ENCODE measurements around the gene BRINP1. TPM values are rescaled to one million over a fixed set of nuclear protein-coding genes. Genes with fewer than 3 reads are reported as not detected.

The BRINP1 gene
- total and polyA plus RNA-seq, 2 of the 8 experiments (the other 6 are each of a cell fraction or from before 2014, with no cell fraction given), result 19.5 to 20.5 TPM

GRCh38 chr9:119167876-119168275 is 201.4 kb downstream of the BRINP1 start (continued):
- TF ChIP-seq, protein P1, sequence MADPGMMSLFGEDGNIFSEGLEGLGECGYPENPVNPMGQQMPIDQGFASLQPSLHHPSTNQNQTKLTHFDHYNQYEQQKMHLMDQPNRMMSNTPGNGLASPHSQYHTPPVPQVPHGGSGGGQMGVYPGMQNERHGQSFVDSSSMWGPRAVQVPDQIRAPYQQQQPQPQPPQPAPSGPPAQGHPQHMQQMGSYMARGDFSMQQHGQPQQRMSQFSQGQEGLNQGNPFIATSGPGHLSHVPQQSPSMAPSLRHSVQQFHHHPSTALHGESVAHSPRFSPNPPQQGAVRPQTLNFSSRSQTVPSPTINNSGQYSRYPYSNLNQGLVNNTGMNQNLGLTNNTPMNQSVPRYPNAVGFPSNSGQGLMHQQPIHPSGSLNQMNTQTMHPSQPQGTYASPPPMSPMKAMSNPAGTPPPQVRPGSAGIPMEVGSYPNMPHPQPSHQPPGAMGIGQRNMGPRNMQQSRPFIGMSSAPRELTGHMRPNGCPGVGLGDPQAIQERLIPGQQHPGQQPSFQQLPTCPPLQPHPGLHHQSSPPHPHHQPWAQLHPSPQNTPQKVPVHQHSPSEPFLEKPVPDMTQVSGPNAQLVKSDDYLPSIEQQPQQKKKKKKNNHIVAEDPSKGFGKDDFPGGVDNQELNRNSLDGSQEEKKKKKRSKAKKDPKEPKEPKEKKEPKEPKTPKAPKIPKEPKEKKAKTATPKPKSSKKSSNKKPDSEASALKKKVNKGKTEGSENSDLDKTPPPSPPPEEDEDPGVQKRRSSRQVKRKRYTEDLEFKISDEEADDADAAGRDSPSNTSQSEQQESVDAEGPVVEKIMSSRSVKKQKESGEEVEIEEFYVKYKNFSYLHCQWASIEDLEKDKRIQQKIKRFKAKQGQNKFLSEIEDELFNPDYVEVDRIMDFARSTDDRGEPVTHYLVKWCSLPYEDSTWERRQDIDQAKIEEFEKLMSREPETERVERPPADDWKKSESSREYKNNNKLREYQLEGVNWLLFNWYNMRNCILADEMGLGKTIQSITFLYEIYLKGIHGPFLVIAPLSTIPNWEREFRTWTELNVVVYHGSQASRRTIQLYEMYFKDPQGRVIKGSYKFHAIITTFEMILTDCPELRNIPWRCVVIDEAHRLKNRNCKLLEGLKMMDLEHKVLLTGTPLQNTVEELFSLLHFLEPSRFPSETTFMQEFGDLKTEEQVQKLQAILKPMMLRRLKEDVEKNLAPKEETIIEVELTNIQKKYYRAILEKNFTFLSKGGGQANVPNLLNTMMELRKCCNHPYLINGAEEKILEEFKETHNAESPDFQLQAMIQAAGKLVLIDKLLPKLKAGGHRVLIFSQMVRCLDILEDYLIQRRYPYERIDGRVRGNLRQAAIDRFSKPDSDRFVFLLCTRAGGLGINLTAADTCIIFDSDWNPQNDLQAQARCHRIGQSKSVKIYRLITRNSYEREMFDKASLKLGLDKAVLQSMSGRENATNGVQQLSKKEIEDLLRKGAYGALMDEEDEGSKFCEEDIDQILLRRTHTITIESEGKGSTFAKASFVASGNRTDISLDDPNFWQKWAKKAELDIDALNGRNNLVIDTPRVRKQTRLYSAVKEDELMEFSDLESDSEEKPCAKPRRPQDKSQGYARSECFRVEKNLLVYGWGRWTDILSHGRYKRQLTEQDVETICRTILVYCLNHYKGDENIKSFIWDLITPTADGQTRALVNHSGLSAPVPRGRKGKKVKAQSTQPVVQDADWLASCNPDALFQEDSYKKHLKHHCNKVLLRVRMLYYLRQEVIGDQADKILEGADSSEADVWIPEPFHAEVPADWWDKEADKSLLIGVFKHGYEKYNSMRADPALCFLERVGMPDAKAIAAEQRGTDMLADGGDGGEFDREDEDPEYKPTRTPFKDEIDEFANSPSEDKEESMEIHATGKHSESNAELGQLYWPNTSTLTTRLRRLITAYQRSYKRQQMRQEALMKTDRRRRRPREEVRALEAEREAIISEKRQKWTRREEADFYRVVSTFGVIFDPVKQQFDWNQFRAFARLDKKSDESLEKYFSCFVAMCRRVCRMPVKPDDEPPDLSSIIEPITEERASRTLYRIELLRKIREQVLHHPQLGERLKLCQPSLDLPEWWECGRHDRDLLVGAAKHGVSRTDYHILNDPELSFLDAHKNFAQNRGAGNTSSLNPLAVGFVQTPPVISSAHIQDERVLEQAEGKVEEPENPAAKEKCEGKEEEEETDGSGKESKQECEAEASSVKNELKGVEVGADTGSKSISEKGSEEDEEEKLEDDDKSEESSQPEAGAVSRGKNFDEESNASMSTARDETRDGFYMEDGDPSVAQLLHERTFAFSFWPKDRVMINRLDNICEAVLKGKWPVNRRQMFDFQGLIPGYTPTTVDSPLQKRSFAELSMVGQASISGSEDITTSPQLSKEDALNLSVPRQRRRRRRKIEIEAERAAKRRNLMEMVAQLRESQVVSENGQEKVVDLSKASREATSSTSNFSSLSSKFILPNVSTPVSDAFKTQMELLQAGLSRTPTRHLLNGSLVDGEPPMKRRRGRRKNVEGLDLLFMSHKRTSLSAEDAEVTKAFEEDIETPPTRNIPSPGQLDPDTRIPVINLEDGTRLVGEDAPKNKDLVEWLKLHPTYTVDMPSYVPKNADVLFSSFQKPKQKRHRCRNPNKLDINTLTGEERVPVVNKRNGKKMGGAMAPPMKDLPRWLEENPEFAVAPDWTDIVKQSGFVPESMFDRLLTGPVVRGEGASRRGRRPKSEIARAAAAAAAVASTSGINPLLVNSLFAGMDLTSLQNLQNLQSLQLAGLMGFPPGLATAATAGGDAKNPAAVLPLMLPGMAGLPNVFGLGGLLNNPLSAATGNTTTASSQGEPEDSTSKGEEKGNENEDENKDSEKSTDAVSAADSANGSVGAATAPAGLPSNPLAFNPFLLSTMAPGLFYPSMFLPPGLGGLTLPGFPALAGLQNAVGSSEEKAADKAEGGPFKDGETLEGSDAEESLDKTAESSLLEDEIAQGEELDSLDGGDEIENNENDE (IDR thresholded peaks at IDR 0.05; ENCODE audit: insufficient replicate concordance, low read length), result no peak
- TF ChIP-seq KDM4A (IDR thresholded peaks at IDR 0.05; ENCODE audit: low read depth, low read length, severe bottlenecking) (no peak), E2F6 (IDR thresholded peaks at IDR 0.05) (no peak), SIRT6 (IDR thresholded peaks at IDR 0.05; ENCODE audit: low read length) (no peak), ASH2L (IDR thresholded peaks at IDR 0.05; ENCODE audit: low read length) (no peak), POU5F1 (IDR thresholded peaks at IDR 0.05; ENCODE audit: low read depth, low read length) (no peak), SP4 (IDR thresholded peaks at IDR 0.05; ENCODE audit: low read length) (no peak)
- TF ChIP-seq, protein P2, sequence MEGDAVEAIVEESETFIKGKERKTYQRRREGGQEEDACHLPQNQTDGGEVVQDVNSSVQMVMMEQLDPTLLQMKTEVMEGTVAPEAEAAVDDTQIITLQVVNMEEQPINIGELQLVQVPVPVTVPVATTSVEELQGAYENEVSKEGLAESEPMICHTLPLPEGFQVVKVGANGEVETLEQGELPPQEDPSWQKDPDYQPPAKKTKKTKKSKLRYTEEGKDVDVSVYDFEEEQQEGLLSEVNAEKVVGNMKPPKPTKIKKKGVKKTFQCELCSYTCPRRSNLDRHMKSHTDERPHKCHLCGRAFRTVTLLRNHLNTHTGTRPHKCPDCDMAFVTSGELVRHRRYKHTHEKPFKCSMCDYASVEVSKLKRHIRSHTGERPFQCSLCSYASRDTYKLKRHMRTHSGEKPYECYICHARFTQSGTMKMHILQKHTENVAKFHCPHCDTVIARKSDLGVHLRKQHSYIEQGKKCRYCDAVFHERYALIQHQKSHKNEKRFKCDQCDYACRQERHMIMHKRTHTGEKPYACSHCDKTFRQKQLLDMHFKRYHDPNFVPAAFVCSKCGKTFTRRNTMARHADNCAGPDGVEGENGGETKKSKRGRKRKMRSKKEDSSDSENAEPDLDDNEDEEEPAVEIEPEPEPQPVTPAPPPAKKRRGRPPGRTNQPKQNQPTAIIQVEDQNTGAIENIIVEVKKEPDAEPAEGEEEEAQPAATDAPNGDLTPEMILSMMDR (IDR thresholded peaks at IDR 0.05; ENCODE audit: control extremely low read depth in 1 of 3, insufficient read depth in 1 of 3, low read depth in 1 of 3, low read length in 3 of 3), result no peak
